Glutamatergic neuron (in vitro differentiated cells): ENCODE measurements around the gene ZCCHC24. TPM values are rescaled to one million over a fixed set of nuclear protein-coding genes. Genes with fewer than 3 reads are reported as not detected.
A peak's percentile ranks its signal among the peaks of the same experiment; 100 is the strongest.

Source experiments
- DNase-seq: peaks from one replicate; pipeline ENCODE4 v3.0.0; 2022
- H3K27ac Mint-ChIP-seq: one replicate; pipeline ENCODE4 v1.8.0; 2020; ENCODE audit warnings: mild to moderate bottlenecking, mixed read lengths, inconsistent platforms; ENCODE audit not compliant: unreplicated experiment
- H3K27me3 Mint-ChIP-seq: one replicate; pipeline ENCODE4 v1.8.0; 2020; ENCODE audit warnings: mild to moderate bottlenecking, moderate library complexity, mixed read lengths, inconsistent platforms; ENCODE audit not compliant: unreplicated experiment
- H3K36me3 Mint-ChIP-seq: one replicate; pipeline ENCODE4 v1.8.0; 2020; ENCODE audit warnings: mild to moderate bottlenecking, mixed read lengths, inconsistent platforms; ENCODE audit not compliant: unreplicated experiment
- H3K4me1 Mint-ChIP-seq: one replicate; pipeline ENCODE4 v1.8.0; 2020; ENCODE audit warnings: mild to moderate bottlenecking, low read depth, mixed read lengths, inconsistent platforms; ENCODE audit not compliant: unreplicated experiment
- H3K4me3 Mint-ChIP-seq: one replicate; pipeline ENCODE4 v1.8.0; 2020; ENCODE audit warnings: mild to moderate bottlenecking, mixed read lengths, inconsistent platforms; ENCODE audit not compliant: unreplicated experiment
- H3K9me3 Mint-ChIP-seq: one replicate; pipeline ENCODE4 v1.8.0; 2020; ENCODE audit warnings: mild to moderate bottlenecking, moderate library complexity, mixed read lengths, inconsistent platforms; ENCODE audit not compliant: unreplicated experiment
- CTCF ChIP-seq: fragments of 200-600 bp; sonication (generic); IDR thresholded peaks from one replicate; pipeline ENCODE4 v1.5.0; 2021; ENCODE audit not compliant: partially characterized antibody, unreplicated experiment
- total RNA-seq: library from RNA; stranded (reverse); fragmentation: NEBNext Ultra II Directional; extraction: Animal tissue kit (Norgen Biotek cat#: 25700); gene quantifications from one replicate; pipeline ENCODE4 v1.2.1, GENCODE V29; 2021; ENCODE audit not compliant: unreplicated experiment

Gene ZCCHC24
- total RNA-seq, 1 donor from 2014 or later, result 3.0 TPM

- TF ChIP-seq CTCF, result no peak
- peaks cover 5% of the 10 kb centered on the region for H3K27me3 Mint-ChIP-seq
Measured at GRCh38 chr10:79336739-79337138, 108.7 kb downstream of the ZCCHC24 start.

GRCh38 chr10:79336276-79336675 is 109.1 kb downstream of the ZCCHC24 start:
- no peaks in the 10 kb centered on the region for H3K36me3 Mint-ChIP-seq
- peaks cover 9% of the 10 kb centered on the region for H3K9me3 Mint-ChIP-seq
- H3K4me1 Mint-ChIP-seq, result peaks cover 7% of the 10 kb centered on the region
- H3K4me3 Mint-ChIP-seq, result no peak overlapping the region
- peak overlapping the region; percentile 17 for H3K27ac Mint-ChIP-seq
- TF ChIP-seq CTCF, result no peak
- no peak for DNase-seq
- peaks cover 5% of the 10 kb centered on the region for H3K27me3 Mint-ChIP-seq

More at GRCh38 chr10:79336739-79337138, 108.7 kb downstream of the ZCCHC24 start:
- DNase-seq, result no peak
- Mint-ChIP-seq H3K4me3 (no peak overlapping the region), H3K9me3 (peaks cover 9% of the 10 kb centered on the region), H3K4me1 (peaks cover 7% of the 10 kb centered on the region), H3K36me3 (no peaks in the 10 kb centered on the region), H3K27ac (no peak overlapping the region)

- Mint-ChIP-seq H3K4me1 (peaks cover 7% of the 10 kb centered on the region), H3K27ac (no peak overlapping the region), H3K27me3 (peaks cover 5% of the 10 kb centered on the region), H3K9me3 (peaks cover 9% of the 10 kb centered on the region), H3K4me3 (no peak overlapping the region), H3K36me3 (no peaks in the 10 kb centered on the region)
- TF ChIP-seq CTCF, result no peak
- no peak for DNase-seq
Measured at GRCh38 chr10:79335470-79336235, 109.8 kb downstream of the ZCCHC24 start.

GRCh38 chr10:79335094-79335469 is 110.3 kb downstream of the ZCCHC24 start:
- Mint-ChIP-seq H3K4me1 (peaks cover 7% of the 10 kb centered on the region), H3K36me3 (no peaks in the 10 kb centered on the region), H3K9me3 (peaks cover 9% of the 10 kb centered on the region), H3K4me3 (no peak overlapping the region), H3K27me3 (peaks cover 5% of the 10 kb centered on the region), H3K27ac (no peak overlapping the region)
- no peak for DNase-seq
- TF ChIP-seq CTCF, result no peak

- no peak overlapping the region for H3K4me3 Mint-ChIP-seq
- peaks cover 5% of the 10 kb centered on the region for H3K27me3 Mint-ChIP-seq
- no peak for TF ChIP-seq CTCF
Measured at GRCh38 chr10:79334573-79334972, 110.9 kb downstream of the ZCCHC24 start.

More at GRCh38 chr10:79334573-79334972, 110.9 kb downstream of the ZCCHC24 start:
- no peak for DNase-seq
- H3K27ac Mint-ChIP-seq, result no peak overlapping the region
- no peaks in the 10 kb centered on the region for H3K36me3 Mint-ChIP-seq
- H3K4me1 Mint-ChIP-seq, result peaks cover 7% of the 10 kb centered on the region
- peaks cover 6% of the 10 kb centered on the region for H3K9me3 Mint-ChIP-seq
